Stimulated activated CD8-positive, alpha-beta memory T cell treated with anti-CD3 and anti-CD28 coated beads, Interleukin-4, amount 100 ng/mL, for 48 hours (primary cell): ENCODE measurements around the gene TBC1D22A.

Experiments used
- DNase-seq: peaks from one replicate; pipeline ENCODE4 v3.0.0-alpha.2; 2020

The TBC1D22A gene

DNA sequence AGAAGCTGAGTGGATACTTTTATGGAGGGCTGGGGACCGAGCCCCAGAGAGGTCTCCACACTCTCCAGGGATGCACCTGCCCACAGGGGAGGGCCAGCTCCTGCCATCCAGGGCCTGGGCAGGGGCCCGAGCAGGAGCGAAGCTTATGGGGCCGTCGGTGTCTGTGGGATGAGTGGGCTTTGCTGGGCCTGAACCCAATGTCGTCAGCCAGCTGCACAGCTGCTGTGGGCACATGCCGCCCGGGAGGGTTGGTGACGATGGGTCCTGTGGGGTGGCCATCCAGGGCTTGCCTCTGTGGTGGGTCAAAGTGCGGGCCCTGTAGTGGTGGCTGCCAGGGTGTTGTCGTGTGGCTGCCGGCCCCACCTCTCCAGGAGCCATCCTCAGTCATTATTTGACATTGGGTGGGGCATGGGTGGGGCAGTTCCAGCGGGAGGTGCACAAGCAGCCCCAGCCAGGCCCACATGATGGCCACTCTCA is 447.1 kb downstream of the TBC1D22A start:
- DNase-seq = peak; percentile 9

DNA sequence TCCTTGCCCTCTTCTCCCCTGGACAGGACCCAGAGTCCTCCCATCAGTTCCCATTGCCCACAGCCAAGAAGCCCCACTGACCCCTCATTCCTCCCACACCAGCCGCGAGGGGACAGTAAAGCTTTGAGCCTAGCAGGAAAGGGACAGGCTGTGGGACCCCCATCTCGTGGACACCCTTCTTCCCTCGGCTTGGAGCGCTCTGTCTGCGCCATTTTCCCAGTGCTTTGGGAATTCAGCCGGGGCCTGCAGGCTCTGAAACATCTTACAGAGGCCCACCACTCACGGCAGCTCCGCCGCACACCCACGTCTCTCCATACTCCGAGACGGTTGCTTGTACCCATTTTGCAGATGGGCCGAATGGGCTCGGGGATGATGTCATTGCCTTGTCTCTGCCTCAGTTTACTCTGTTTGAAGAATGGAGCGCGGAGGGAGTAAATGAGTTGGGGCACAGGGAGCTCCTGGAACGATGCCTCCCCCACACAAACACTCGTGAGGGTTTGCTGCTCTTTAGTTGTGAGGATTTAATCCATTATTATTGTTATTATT is 447.7 kb downstream of the TBC1D22A start:
- peak; percentile 17 for DNase-seq

DNA sequence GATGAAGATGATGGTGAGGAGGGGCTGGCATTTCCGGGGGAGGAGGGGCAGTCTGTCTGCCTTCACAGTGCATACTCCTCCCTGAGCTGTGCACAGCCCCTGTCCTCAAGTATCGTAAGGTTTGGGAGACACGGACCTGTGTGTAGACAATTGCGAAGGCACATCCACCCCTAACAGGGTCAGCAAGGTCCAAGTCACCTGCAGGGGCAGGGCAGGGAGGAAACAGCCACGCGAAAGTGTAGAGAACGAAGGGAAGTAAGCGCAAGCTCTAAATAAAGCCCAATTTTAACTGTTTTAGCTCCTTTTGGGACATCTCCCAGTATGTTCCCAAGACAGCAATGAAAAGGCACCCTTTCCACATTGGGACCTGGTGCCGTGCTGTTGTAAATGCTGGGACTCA is 448.2 kb downstream of the TBC1D22A start:
- DNase-seq = peak; percentile 10

DNA sequence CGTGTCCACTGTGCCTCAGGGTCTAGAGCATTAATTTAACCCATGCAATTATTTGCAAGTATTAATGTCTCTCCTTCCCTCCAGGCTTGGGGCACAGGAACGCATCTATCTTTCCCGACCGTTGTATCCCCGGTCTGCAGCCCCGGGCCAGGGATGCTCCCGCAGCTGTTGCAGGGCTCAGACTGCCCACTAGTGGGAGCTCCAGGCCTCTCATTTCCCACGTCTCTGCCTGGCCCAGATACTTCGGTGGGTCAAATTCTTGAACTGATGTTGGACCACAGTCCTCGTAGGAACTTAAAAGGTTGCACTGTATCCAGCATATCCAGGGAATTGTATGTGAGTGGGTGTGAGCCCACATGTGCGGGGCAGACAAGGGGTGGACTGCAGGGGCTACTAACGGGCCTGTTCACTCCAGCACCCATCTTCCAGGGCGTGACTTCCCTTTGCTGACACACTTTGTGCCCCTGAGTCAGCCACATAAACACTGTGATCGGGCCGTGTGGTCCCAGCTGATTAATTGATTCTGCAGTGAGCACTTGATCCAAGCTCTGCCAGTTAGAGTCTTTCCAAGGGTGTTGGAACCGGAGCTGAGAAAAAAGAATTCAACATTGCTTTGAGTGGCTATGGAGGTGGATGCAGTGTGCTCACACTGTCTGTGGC is 451.3 kb downstream of the TBC1D22A start:
- peak; percentile 77 for DNase-seq

DNA sequence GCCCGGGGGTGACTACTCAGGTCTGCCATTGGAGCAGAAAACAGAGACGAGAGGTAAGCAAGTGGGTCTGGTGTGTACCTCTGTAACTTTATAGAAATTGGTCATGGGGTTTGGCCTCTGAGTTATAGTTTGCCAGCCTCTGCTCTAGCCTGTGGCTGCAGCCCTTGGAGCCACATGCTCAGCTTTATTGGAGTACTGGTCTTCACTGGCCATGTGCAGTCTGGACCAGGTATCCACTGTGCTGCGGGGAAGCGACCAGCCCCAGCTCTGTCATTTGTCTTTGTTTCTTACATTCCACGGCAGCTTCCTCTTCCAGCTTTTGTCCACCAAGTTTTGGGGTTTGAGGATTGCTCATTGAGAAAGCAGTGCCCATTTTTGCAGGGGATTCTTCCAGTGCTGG is 453.4 kb downstream of the TBC1D22A start:
- DNase-seq = peak; percentile 13

DNA sequence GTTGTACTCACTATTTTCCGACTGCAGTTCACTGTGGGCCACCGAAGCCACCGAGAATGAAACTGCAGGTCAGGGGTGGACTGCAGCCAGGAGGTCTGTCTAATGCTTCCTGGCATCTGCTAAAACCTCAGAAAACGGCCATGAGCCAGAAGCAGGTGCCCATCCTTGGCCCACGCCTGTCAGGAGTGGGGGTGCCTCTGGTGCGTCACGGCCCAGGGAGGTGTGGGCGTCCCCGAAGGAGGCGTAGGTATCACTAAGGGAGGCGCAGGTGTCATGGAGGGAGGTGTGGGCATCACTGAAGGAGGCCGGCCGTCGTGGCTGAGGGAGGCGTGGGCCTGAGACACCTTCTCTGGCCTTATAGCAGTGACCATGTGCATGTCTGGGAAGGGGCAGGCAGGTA is 456.2 kb downstream of the TBC1D22A start:
- DNase-seq = peak; percentile 9

DNA sequence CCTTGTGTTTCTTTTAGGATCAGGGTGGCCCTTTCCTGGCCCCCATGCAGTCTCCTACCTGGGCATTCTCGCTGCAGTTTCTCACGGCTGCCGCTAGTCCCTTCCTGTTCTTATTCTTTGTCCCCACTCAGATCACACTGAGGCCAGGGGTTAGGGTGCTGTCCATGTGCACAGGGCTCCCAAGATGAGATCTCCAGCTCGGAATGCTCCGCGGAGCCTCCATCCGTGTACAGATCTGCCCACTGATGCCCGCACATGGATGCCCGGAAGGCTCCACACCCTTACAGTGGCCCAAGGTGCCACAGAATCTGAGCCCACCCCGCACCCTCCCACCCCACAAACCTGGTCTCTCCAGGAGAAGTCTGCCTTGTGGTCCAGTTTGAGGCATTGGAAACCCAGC is 457.3 kb downstream of the TBC1D22A start:
- DNase-seq = peak; percentile 9

DNA sequence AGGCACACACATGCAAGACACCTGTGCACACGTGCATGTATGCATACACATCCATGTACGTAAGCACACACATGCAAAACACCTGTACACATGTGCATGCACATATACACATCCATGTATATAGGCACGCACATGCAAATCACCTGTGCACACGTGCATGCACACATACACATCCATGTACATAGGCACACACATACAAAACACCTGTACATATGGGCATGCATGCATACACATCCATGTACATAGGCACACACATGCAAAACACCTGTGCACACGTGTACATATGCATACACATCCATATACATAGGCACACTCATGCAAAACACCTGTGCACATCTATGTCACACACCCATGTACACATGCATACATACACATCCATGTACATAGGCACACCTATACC is 458.3 kb downstream of the TBC1D22A start:
- DNase-seq = no peak

DNA sequence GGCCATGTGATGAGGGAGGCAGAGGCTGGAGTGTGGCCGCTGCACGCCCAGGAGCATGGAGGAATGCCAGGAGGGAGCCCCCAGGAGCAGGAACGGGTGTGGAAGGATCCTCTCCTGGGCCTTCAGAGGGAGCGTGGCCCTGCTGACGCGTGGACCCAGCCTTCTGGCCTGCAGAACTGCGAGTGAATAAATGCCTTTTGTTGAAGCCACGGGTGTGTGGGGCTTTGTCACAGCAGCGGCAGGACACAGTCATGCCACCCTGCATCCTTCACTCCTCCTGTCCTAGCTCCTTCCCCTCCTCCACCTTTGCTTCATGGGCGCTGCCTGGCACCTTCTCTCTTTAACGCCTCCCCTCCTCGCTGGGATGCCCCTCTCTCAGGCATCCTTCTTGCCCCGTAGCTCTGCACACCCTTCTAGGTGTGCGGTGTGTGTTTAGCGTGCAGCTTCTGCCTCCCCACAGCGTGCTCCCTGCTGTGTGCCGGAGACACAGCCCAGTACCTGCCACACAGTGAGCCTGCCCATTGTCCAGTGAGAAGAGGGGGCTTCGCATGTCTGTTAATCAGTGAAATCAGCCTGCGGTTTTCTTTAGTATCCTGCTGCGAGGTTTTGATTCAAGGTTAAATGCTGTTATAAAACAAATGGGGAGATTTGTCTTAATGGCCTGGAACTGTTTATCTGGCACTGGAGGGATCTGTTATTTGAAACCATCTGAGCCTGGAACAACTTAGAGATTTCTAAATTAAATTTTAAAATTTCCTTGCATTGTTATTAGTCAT is 459.6 kb downstream of the TBC1D22A start:
- DNase-seq = no peak
